BLaER1 treated with 17β-estradiol and CSF1 and Interleukin-3, amounts not matched to agents 10 nM and 100 nM (cell line): ENCODE measurements around the gene PLEKHB1.

ENCODE experiments used
- H3K27ac ChIP-seq, 11 experiments: shearing (Covaris generic); formaldehyde crosslinking; 2 replicates each; pipeline ENCODE4 v1.8.1; 2022
- H3K27me3 ChIP-seq, 11 experiments: shearing (Covaris generic); formaldehyde crosslinking; 2 replicates each; pipeline ENCODE4 v1.8.1; 2022
- H3K36me3 ChIP-seq, 11 experiments: shearing (Covaris generic); formaldehyde crosslinking; 2 replicates each; pipeline ENCODE4 v1.8.1; 2022
- H3K4me1 ChIP-seq, 10 experiments: shearing (Covaris generic); formaldehyde crosslinking; 2 replicates each; pipeline ENCODE4 v1.8.1; 2022
- H3K4me2 ChIP-seq, 11 experiments: shearing (Covaris generic); formaldehyde crosslinking; 2 replicates each; pipeline ENCODE4 v1.8.1; 2022
- H3K4me3 ChIP-seq, 10 experiments: shearing (Covaris generic); formaldehyde crosslinking; 2 replicates each; pipeline ENCODE4 v1.8.1; 2022
- H3K9ac ChIP-seq, 11 experiments: shearing (Covaris generic); formaldehyde crosslinking; 2 replicates each; pipeline ENCODE4 v1.8.1; 2022
- H3K9me3 ChIP-seq, 11 experiments: shearing (Covaris generic); formaldehyde crosslinking; replicated peaks in 1 of 11; 2 replicates each; pipeline ENCODE4 v1.8.1; 2022
- H4K20me1 ChIP-seq, 11 experiments: shearing (Covaris generic); formaldehyde crosslinking; 2 replicates each; pipeline ENCODE4 v1.8.1; 2022
- Cebpa-rat ChIP-seq, 11 experiments: shearing (Covaris generic); IDR thresholded peaks; 2 replicates each; pipeline ENCODE4 v1.8.1; 2022

The PLEKHB1 gene

GRCh38 chr11:73693899-73694525 lies 47.6 kb downstream of the PLEKHB1 start:
- Histone ChIP-seq H3K9me3 (no peaks in the 10 kb centered on the region), H3K36me3 (peaks cover 27 to 96% (median 63%) of the 10 kb centered on the region in 11 experiments), H4K20me1 (peaks cover 0 to 51% (median 0%) of the 10 kb centered on the region in 11 experiments; a peak in 5 of 22 replicates), H3K9ac (no peak overlapping the region), H3K4me2 (no peak overlapping the region), H3K27ac (no peak overlapping the region), H3K4me3 (no peak overlapping the region), H3K4me1 (no peaks in the 10 kb centered on the region), H3K27me3 (no peaks in the 10 kb centered on the region)
- no peak for TF ChIP-seq Cebpa-rat (IDR thresholded peaks at IDR 0.05)

- peaks cover 72 to 97% (median 80%) of the 10 kb centered on the region in 11 experiments for H3K36me3 ChIP-seq
- no peak overlapping the region for H3K4me2 ChIP-seq
- no peak overlapping the region for H3K9ac ChIP-seq
- no peak overlapping the region for H3K4me3 ChIP-seq
- H3K27ac ChIP-seq, result no peak overlapping the region
- no peaks in the 10 kb centered on the region for H3K27me3 ChIP-seq
- no peaks in the 10 kb centered on the region for H3K9me3 ChIP-seq
- H3K4me1 ChIP-seq, result no peaks in the 10 kb centered on the region
- H4K20me1 ChIP-seq, result peaks cover 0 to 60% (median 0%) of the 10 kb centered on the region in 11 experiments; a peak in 4 of 22 replicates
- no peak for TF ChIP-seq Cebpa-rat (IDR thresholded peaks at IDR 0.05)
Measured at GRCh38 chr11:73705053-73705452, 58.7 kb downstream of the PLEKHB1 start.

GRCh38 chr11:73710964-73711363 lies 64.6 kb downstream of the PLEKHB1 start:
- no peak overlapping the region for H3K9ac ChIP-seq
- peaks cover 0 to 72% (median 0%) of the 10 kb centered on the region in 11 experiments; a peak in 5 of 22 replicates for H4K20me1 ChIP-seq
- peaks cover 0 to 8% (median 0%) of the 10 kb centered on the region in 10 experiments; a peak in 6 of 20 replicates for H3K4me1 ChIP-seq
- TF ChIP-seq Cebpa-rat (IDR thresholded peaks at IDR 0.05), result no peak
- H3K9me3 ChIP-seq, result no peaks in the 10 kb centered on the region
- no peak overlapping the region for H3K27ac ChIP-seq
- H3K4me2 ChIP-seq, result no peak overlapping the region
- no peak overlapping the region for H3K4me3 ChIP-seq
- H3K36me3 ChIP-seq, result peaks cover 51 to 96% (median 76%) of the 10 kb centered on the region in 11 experiments
- H3K27me3 ChIP-seq, result no peaks in the 10 kb centered on the region
